Neural crest cell (in vitro differentiated cells): ENCODE results near the gene GAK. TPM values are rescaled to one million over a fixed set of nuclear protein-coding genes. Genes with fewer than 3 reads are reported as not detected.
A peak's percentile ranks its signal among the peaks of the same experiment; 100 is the strongest.

Source experiments
- DNase-seq: peaks from one replicate; pipeline ENCODE4 v3.0.0; 2021; ENCODE audit warnings: low read depth, mixed read lengths, low spot score
- H3K27ac Mint-ChIP-seq: one replicate; pipeline ENCODE4 v1.8.0; 2021; ENCODE audit warnings: mild to moderate bottlenecking, mixed read lengths; ENCODE audit not compliant: unreplicated experiment
- H3K27me3 Mint-ChIP-seq: 2 replicates; pipeline ENCODE4 v1.8.0; 2021; ENCODE audit warnings: low read depth, mild to moderate bottlenecking, mixed read lengths
- H3K36me3 Mint-ChIP-seq: 2 replicates; pipeline ENCODE4 v1.8.0; 2021; ENCODE audit warnings: low read depth, mild to moderate bottlenecking, mixed read lengths
- H3K4me1 Mint-ChIP-seq: 2 replicates; pipeline ENCODE4 v1.8.0; 2021; ENCODE audit warnings: mixed read lengths
- H3K4me3 Mint-ChIP-seq: one replicate; pipeline ENCODE4 v1.8.0; 2021; ENCODE audit warnings: mild to moderate bottlenecking, mixed read lengths
- H3K9me3 Mint-ChIP-seq: 2 replicates; pipeline ENCODE4 v1.8.0; 2021; ENCODE audit warnings: mixed read lengths
- total RNA-seq: library from RNA; stranded (reverse); gene quantifications from 2 replicates; pipeline ENCODE4 v1.2.1, GENCODE V29; 2021
- TF ChIP-seq, protein P1 (sequence below): fragments of 200-600 bp; sonication (generic); conservative IDR thresholded peaks from 2 replicates; pipeline ENCODE4 v1.5.0; 2021; ENCODE audit warnings: antibody characterized with exemption, mild to moderate bottlenecking

Gene GAK
- total RNA-seq, 1 donor from 2014 or later: 87.7 TPM

DNA sequence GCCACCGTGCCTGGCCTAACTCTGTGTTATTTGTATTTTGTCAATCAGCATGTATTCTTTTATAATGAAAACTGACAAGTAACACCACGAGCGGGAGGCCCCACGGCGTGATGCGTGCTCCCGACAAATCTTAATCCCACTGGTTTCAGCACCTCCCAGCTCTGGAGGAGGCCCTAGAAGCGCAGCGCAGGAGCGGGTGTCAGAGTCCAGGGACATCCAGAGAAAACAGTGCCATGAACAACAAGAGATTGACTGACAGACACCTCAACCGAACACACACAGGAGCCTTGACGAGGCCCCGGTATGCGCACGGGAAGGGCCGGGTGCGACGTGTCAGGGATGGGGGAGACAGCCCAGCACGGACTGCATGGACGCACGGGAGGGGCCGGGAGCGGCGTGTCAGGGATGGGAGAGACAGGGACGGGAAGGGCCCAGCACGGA is 23.0 kb downstream of the GAK start:
- peaks cover 20% of the 10 kb centered on the region for H3K4me1 Mint-ChIP-seq
- no peaks in the 10 kb centered on the region for H3K27me3 Mint-ChIP-seq
- H3K27ac Mint-ChIP-seq: peak overlapping the region; percentile 67
- H3K9me3 Mint-ChIP-seq: no peaks in the 10 kb centered on the region
- DNase-seq: no peak
- peaks cover 5% of the 10 kb centered on the region for H3K36me3 Mint-ChIP-seq
- TF ChIP-seq, protein P1, sequence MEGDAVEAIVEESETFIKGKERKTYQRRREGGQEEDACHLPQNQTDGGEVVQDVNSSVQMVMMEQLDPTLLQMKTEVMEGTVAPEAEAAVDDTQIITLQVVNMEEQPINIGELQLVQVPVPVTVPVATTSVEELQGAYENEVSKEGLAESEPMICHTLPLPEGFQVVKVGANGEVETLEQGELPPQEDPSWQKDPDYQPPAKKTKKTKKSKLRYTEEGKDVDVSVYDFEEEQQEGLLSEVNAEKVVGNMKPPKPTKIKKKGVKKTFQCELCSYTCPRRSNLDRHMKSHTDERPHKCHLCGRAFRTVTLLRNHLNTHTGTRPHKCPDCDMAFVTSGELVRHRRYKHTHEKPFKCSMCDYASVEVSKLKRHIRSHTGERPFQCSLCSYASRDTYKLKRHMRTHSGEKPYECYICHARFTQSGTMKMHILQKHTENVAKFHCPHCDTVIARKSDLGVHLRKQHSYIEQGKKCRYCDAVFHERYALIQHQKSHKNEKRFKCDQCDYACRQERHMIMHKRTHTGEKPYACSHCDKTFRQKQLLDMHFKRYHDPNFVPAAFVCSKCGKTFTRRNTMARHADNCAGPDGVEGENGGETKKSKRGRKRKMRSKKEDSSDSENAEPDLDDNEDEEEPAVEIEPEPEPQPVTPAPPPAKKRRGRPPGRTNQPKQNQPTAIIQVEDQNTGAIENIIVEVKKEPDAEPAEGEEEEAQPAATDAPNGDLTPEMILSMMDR: no peak
- no peak overlapping the region for H3K4me3 Mint-ChIP-seq

DNA sequence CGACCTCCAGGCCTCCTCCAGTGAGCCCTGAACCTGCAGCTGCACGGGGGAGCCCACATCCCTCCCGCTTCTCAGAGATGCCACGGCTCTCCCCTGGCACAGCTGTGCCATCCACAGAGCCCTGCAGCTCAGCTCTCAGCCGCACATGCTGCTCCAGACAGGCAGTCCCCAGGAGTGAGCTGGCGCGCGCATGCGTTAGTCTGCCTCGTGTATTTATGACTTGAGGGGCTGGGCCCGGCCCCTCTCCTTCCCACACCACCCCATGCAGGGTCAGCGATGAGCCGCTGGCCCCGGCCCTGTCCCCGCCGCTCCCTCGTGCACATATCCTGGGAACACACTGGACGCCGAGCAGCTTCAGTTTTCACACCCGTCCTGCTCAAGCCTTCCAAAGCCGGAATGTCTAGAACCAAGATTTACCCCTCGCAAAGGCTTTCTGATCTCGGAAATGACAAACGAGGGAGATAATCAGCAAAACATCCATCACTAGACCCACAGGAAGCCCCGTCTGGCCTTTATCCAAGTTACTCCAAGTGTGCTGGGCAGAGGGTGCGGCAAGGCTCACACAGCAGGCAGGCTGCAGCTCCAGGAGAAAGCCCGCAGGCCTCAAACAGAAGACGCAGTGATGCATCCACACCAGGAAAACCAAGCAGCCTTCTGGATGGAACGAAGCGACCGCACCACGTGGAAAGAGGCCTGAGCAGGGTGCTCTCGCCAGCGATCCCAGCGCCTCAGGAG is 24.3 kb downstream of the GAK start:
- TF ChIP-seq, protein P1: no peak
- H3K36me3 Mint-ChIP-seq: peaks cover 5% of the 10 kb centered on the region
- DNase-seq: no peak

DNA sequence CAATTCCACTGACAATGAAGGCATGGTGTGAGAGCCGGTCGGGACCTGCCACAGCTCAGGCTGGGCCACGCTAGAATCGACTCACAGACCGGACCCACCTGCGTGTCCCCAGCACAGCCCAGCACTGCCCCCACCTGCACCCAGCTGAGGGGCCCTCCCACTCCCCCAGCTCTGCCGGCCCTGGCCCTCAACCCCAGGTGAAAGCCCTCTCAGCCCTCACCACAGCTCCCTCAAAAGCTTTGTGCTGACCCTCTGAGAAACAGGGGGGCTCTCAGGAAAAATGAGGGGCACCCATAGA is 25.1 kb downstream of the GAK start:
- H3K4me3 Mint-ChIP-seq: no peak overlapping the region
- H3K9me3 Mint-ChIP-seq: no peaks in the 10 kb centered on the region
- TF ChIP-seq, protein P1: no peak
- H3K27ac Mint-ChIP-seq: peak overlapping the region; percentile 75
- no peak for DNase-seq
- H3K27me3 Mint-ChIP-seq: no peaks in the 10 kb centered on the region
- H3K36me3 Mint-ChIP-seq: peaks cover 5% of the 10 kb centered on the region
- peaks cover 5% of the 10 kb centered on the region for H3K4me1 Mint-ChIP-seq

More for the DNA sequence above, 24.3 kb downstream of the GAK start:
- peak overlapping the region; percentile 43 for H3K27ac Mint-ChIP-seq
- H3K9me3 Mint-ChIP-seq: no peaks in the 10 kb centered on the region
- no peak overlapping the region for H3K4me3 Mint-ChIP-seq
- H3K4me1 Mint-ChIP-seq: peaks cover 11% of the 10 kb centered on the region
- no peaks in the 10 kb centered on the region for H3K27me3 Mint-ChIP-seq

DNA sequence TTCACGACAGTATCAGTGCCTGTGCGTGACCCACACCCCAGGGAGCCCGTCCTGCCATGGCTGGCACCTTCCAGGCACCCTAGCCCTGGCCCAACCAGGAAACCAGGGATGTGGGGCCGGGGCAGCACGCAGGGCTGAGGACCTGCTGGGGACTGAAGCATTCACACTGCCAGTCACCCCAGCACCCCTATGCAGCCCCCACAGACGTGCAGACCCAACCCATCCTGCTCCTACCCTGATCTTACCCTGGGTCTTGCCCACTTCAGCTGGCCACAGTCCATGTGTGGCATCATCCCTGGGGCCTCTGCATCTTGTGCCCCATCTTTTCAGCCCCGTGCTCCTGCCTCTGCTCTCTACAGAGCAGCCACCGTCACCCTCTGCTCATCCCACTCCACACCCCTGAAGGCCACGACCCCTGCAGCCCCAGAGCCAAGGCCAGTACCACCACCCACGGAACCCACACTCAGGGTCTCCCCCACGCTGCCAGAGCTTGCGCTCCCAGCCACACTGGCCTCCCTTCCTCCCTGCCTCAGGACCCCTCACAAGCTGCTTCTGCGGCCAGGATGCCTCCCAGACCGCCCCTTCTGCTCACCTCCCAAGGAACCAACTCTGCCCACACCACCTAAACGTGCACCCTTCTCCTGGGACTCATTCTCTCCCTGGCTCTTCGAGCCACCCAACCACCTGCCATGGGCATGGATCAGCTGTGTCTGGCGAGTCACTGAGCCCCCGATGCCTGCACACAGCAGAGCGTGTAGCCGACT is 25.6 kb downstream of the GAK start:
- H3K27ac Mint-ChIP-seq: peak overlapping the region; percentile 75
- H3K4me3 Mint-ChIP-seq: no peak overlapping the region
- no peak for DNase-seq
- no peaks in the 10 kb centered on the region for H3K27me3 Mint-ChIP-seq
- TF ChIP-seq, protein P1: no peak
- no peaks in the 10 kb centered on the region for H3K9me3 Mint-ChIP-seq
- H3K36me3 Mint-ChIP-seq: peaks cover 5% of the 10 kb centered on the region
- peaks cover 5% of the 10 kb centered on the region for H3K4me1 Mint-ChIP-seq

DNA sequence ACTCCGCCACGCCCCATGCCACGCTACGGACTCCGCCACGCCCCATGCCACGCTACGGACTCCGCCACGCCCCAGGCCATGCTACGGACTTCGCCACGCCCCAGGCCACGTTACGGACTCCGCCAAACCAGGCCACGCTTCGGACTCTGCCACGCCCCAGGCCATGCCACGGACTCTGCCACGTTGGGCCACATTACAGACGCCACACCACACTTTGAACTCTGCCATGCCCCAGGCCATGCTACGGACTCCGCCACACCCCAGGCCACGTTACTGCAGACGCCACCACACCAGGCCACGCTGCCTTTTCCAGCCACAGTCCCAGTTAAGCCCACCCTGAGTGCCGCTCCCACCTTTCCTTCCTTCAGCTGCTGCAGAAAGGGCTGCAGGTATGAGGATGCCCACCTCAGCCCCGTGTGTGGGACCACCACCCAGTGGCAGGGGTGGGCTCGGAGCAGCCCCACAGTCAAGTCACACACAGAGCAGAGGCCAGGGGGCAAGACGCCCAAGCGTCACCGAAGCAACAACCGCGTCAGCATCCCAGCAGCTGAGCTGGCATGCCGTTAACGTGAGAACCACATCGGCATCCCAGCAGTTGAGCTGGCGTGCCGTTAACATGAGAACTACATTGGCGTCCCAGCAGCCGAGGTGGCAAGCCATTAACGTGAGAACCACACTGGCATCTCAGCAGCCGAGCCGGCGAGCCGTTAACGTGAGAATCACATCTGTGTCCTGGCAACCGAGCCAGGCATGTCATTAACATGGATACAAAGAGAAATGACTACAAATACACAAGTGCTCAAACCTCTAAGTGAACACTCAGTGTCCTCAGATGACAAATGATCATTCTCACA is 26.4 kb downstream of the GAK start:
- no peak for DNase-seq
- no peaks in the 10 kb centered on the region for H3K27me3 Mint-ChIP-seq
- peaks cover 5% of the 10 kb centered on the region for H3K36me3 Mint-ChIP-seq
- TF ChIP-seq, protein P1: no peak
- H3K9me3 Mint-ChIP-seq: no peaks in the 10 kb centered on the region
- peak overlapping the region; percentile 43 for H3K27ac Mint-ChIP-seq
- no peak overlapping the region for H3K4me3 Mint-ChIP-seq
- peaks cover 5% of the 10 kb centered on the region for H3K4me1 Mint-ChIP-seq
